HCT116 (cell line): ENCODE results near the gene LETMD1. TPM values are rescaled to one million over a fixed set of nuclear protein-coding genes. Genes with fewer than 3 reads are reported as not detected.

Experiments used
- ATAC-seq: fragments of 200-7000 bp; cut with Tn5 transposase; 2 replicates; pipeline ENCODE4 v1.9.1; 2020; ENCODE audit warnings: mild to moderate bottlenecking, moderate library complexity
- BruUV-seq: library from RNA; stranded (reverse); fragments of 400-500 nt; replicated peaks from 2 replicates; lab custom pipeline; 2021; lab: Mats Ljungman, UMichigan
- CTCF ChIA-PET: fragments of 300-600 bp; sonication (Branson Sonifier 250); formaldehyde crosslinking; loops from one replicate; lab custom pipeline; 2021; ENCODE audit warnings: antibody characterized with exemption; lab: Charles Lee
- POLR2A ChIA-PET: fragments of 300-600, 350-600 bp; sonication (Branson Sonifier 250); formaldehyde crosslinking; loops from one replicate; lab custom pipeline; 2021; ENCODE audit warnings: antibody characterized with exemption; lab: Charles Lee
- RAD21 ChIA-PET, 2 experiments: fragments of 300-600 bp; sonication (Branson Sonifier 250); formaldehyde crosslinking; loops; one replicate each; lab custom pipeline; 2023; ENCODE audit warnings: low total read pairs in 2 of 2; ENCODE audit not compliant: uncharacterized antibody in 2 of 2, unreplicated experiment in 2 of 2, low non-redundant PET in 1 of 2; lab: Charles Lee
- DNase-seq: peaks from one replicate; pipeline ENCODE4 v3.0.0-alpha.2; 2010; ENCODE audit warnings: low read depth, low spot score
- H2AFZ ChIP-seq: fragments of 200-600 bp; shearing (Covaris generic), sonication (generic); 2 replicates; pipeline ENCODE4 v1.6.1; 2017; ENCODE audit warnings: low read depth, mixed run types, mixed read lengths, antibody characterized with exemption, low read length; ENCODE audit not compliant: poor library complexity, severe bottlenecking
- H3K27ac ChIP-seq: 2 replicates; pipeline ENCODE4 v1.5.1; 2012; ENCODE audit warnings: low read depth, low read length
- H3K27me3 ChIP-seq: fragments of 200-600 bp; sonication (generic); 2 replicates; pipeline ENCODE4 v1.6.1; 2016; ENCODE audit warnings: mixed run types, low read length, mixed read lengths; ENCODE audit not compliant: insufficient read depth
- H3K36me3 ChIP-seq, 2 experiments: fragments of 200-500 bp in 1 of 2; fragments of 200-600 bp in 1 of 2; sonication (Bioruptor generic) in 1 of 2; sonication (generic) in 1 of 2; 2 replicates each; pipeline versions ENCODE4 v1.5.1 to v1.6.1; 2014 to 2016; ENCODE audit warnings: low read length in 2 of 2, inconsistent platforms in 1 of 2, mixed read lengths in 1 of 2, mixed run types in 1 of 2; ENCODE audit not compliant: insufficient read depth in 2 of 2, control insufficient read depth in 1 of 2
- H3K4me1 ChIP-seq, 2 experiments: fragments of 200-600 bp in 1 of 2; sonication (generic) in 1 of 2; 2 replicates each; pipeline versions ENCODE4 v1.5.1 to v1.6.1; 2012 to 2017; ENCODE audit warnings: low read length in 2 of 2, inconsistent platforms in 1 of 2, mild to moderate bottlenecking in 1 of 2, mixed read lengths in 1 of 2, mixed run types in 1 of 2, moderate library complexity in 1 of 2; ENCODE audit not compliant: insufficient read depth in 2 of 2, control insufficient read depth in 1 of 2
- H3K4me2 ChIP-seq: fragments of 200-600 bp; sonication (generic); 2 replicates; pipeline ENCODE4 v1.6.1; 2017; ENCODE audit warnings: mixed run types, low read length, mixed read lengths
- H3K4me3 ChIP-seq, 2 experiments: fragments of 200-600 bp in 1 of 2; sonication (generic) in 1 of 2; replicated peaks in 1 of 2; 2 replicates each; pipeline ENCODE4 v1.5.1; 2011 to 2016; ENCODE audit warnings: low read length in 2 of 2, control low read depth in 1 of 2, low read depth in 1 of 2, mild to moderate bottlenecking in 1 of 2, mixed read lengths in 1 of 2, mixed run types in 1 of 2
- H3K79me2 ChIP-seq: fragments of 200-600 bp; sonication (generic); 2 replicates; pipeline ENCODE4 v1.6.1; 2017; ENCODE audit warnings: mild to moderate bottlenecking, mixed run types, low read length, moderate library complexity, mixed read lengths; ENCODE audit not compliant: insufficient read depth
- H3K9ac ChIP-seq: fragments of 200-600 bp; sonication (generic); 2 replicates; pipeline ENCODE4 v1.6.1; 2016; ENCODE audit warnings: low read length, mixed read lengths
- H3K9me2 ChIP-seq: fragments of 200-600 bp; sonication (generic), shearing (Covaris generic); 2 replicates; pipeline ENCODE4 v1.6.1; 2017; ENCODE audit warnings: mixed run types, mild to moderate bottlenecking, moderate library complexity; ENCODE audit not compliant: insufficient read depth
- H3K9me3 ChIP-seq, 2 experiments: fragments of 200-500 bp in 1 of 2; fragments of 200-600 bp in 1 of 2; sonication (Bioruptor generic) in 1 of 2; sonication (generic) in 1 of 2; 2 replicates each; pipeline ENCODE4 v1.6.1; 2014 to 2017; ENCODE audit warnings: low read length in 2 of 2, mixed read lengths in 2 of 2, inconsistent platforms in 1 of 2, low read depth in 1 of 2, mild to moderate bottlenecking in 1 of 2, mixed run types in 1 of 2, moderate library complexity in 1 of 2; ENCODE audit not compliant: control insufficient read depth in 1 of 2, insufficient read depth in 1 of 2
- H4K20me1 ChIP-seq: fragments of 200-600 bp; sonication (generic), shearing (Covaris generic); 2 replicates; pipeline ENCODE4 v1.6.1; 2017; ENCODE audit warnings: mixed run types, mild to moderate bottlenecking, moderate library complexity; ENCODE audit not compliant: insufficient read depth
- CEBPB ChIP-seq: IDR thresholded peaks from 2 replicates; pipeline ENCODE4 v1.6.1; 2012; ENCODE audit warnings: low read depth
- FOSL1 ChIP-seq: IDR thresholded peaks from 2 replicates; pipeline ENCODE4 v1.6.1; 2012; ENCODE audit warnings: low read depth
- REST ChIP-seq: IDR thresholded peaks from 2 replicates; pipeline ENCODE4 v1.6.1; 2012; ENCODE audit warnings: low read depth
- SIN3A ChIP-seq: IDR thresholded peaks from 2 replicates; pipeline ENCODE4 v1.6.1; 2012; ENCODE audit warnings: low read depth
- SRF ChIP-seq: IDR thresholded peaks from 2 replicates; pipeline ENCODE4 v1.6.1; 2012; ENCODE audit warnings: low read depth
- intact Hi-C: fragments of 100-400 bp; cut with micrococcal nuclease; formaldehyde crosslinking; loops from 2 replicates; pipeline ENCODE4 v1.10.0; 2022
- total RNA-seq: library from RNA; stranded (reverse); gene quantifications from one replicate; pipeline ENCODE4 v1.2.1, GENCODE V29; 2021; ENCODE audit not compliant: unreplicated experiment

Gene LETMD1
- total RNA-seq, 1 experiment from 2014 or later, result 70.8 TPM

DNA sequence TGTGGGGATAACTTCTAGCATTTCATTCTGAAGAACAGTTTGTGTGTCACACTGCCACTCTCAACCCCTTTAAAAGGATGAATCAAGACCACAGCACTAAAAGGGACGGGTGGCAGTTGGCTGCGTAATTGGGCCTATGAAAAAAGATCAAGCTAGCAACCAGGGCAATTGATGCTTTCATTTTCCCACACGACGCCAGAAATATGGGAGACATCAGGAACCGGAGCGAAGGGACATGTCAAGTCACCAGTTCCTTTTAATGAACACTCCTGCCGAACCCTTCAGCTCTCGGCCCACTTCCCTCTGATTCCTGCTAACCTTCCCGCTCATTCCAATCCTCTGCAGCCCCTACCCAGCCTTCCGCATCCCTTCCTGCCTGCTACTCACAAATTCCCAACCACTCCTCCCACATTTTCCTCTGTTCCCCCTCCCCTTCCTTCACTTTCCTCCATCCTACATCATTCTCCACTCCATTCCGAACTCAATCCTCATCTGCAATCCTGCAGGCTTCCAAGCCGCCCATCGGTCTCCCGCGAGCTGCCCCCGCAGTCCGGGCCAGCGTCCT lies 34.5 kb downstream of the LETMD1 start:
- H3K9ac ChIP-seq, result peak overlapping the region; percentile 92
- ChIA-PET RAD21 (no interaction called here), POLR2A (interaction anchor here (0.6 to 1.9 kb wide), 9 partner anchors 8 to 997 kb away, joined by 3 to 10 read pairs (median 3); partner anchors contain the start of genes DAZAP2 and POU6F1), CTCF (interaction anchor here (1.2 kb wide), 1 partner anchor 156 kb away, joined by 3 read pairs; the partner anchor contains the start of gene DAZAP2)
- DNase-seq (no peak), ATAC-seq (peak; percentile 13; the same call in 1 of the 2 replicates)
- H3K79me2 ChIP-seq, result peaks cover 13% of the 10 kb centered on the region; the same call in 1 of the 2 replicates
- H3K4me1 ChIP-seq, result peaks cover 5 to 13% of the 10 kb centered on the region in 2 experiments; a peak in 3 of 4 replicates
- no peaks in the 10 kb centered on the region for H4K20me1 ChIP-seq
- H3K9me3 ChIP-seq, result no peaks in the 10 kb centered on the region
- peak overlapping the region; percentile 85 to 96 for H3K4me3 ChIP-seq
- no peaks in the 10 kb centered on the region for H3K36me3 ChIP-seq
- H3K27ac ChIP-seq, result peak overlapping the region; percentile 63
- TF ChIP-seq CEBPB (no peak), SRF (no peak), SIN3A (no peak), FOSL1 (no peak), REST (no peak)
- no peaks in the 10 kb centered on the region for H3K27me3 ChIP-seq
- TSS peak; percentile 61 for BruUV-seq
- H3K9me2 ChIP-seq, result no peaks in the 10 kb centered on the region
- H3K4me2 ChIP-seq, result peak overlapping the region; percentile 88
- H2AFZ ChIP-seq, result no peak overlapping the region
- intact Hi-C loops, result loop anchor here (1.0 to 10.0 kb wide), 2 partner anchors 132 to 259 kb away; partner anchors contain the start of gene POU6F1
